GM23338 (cell line): ENCODE data around the gene CAMLG. TPM values are rescaled to one million over a fixed set of nuclear protein-coding genes. Genes with fewer than 3 reads are reported as not detected.

Experiments
- ATAC-seq: fragments of 200-7000 bp; cut with Tn5 transposase; 3 replicates; pipeline ENCODE4 v1.9.1; 2020
- DNase-seq: peaks from one replicate; pipeline ENCODE4 v3.0.0-alpha.2; 2015; ENCODE audit warnings: low spot score
- H2AFZ ChIP-seq: fragments of 200-600 bp; sonication (generic); 2 replicates; pipeline ENCODE4 v1.8.0; 2016; ENCODE audit warnings: antibody characterized with exemption, mild to moderate bottlenecking, moderate library complexity
- H3F3A ChIP-seq: fragments of 200-600 bp; sonication (generic); replicated peaks from 2 replicates; pipeline ENCODE4 v1.8.0; 2017; ENCODE audit warnings: antibody characterized with exemption, mixed run types, low read depth
- H3K27ac ChIP-seq: fragments of 200-600 bp; sonication (generic); 2 replicates; pipeline ENCODE4 v1.6.1; 2016; ENCODE audit warnings: low read depth
- H3K27me3 ChIP-seq: fragments of 200-600 bp; sonication (generic); 2 replicates; pipeline ENCODE4 v1.8.0; 2016; ENCODE audit warnings: mild to moderate bottlenecking, mixed run types, moderate library complexity; ENCODE audit not compliant: insufficient read depth
- H3K36me3 ChIP-seq: fragments of 200-600 bp; sonication (generic); 2 replicates; pipeline ENCODE4 v1.8.0; 2016; ENCODE audit warnings: mild to moderate bottlenecking; ENCODE audit not compliant: insufficient read depth
- H3K4me1 ChIP-seq: fragments of 200-600 bp; sonication (generic); 2 replicates; pipeline ENCODE4 v1.8.0; 2016; ENCODE audit warnings: mild to moderate bottlenecking, moderate library complexity; ENCODE audit not compliant: insufficient read depth
- H3K4me2 ChIP-seq: fragments of 200-600 bp; sonication (generic); 2 replicates; pipeline ENCODE4 v1.7.1; 2017; ENCODE audit warnings: mixed run types
- H3K4me3 ChIP-seq: fragments of 200-600 bp; sonication (generic); 2 replicates; pipeline ENCODE4 v1.6.1; 2016; ENCODE audit warnings: mixed run types
- H3K79me2 ChIP-seq: fragments of 200-600 bp; sonication (generic); replicated peaks from 2 replicates; pipeline ENCODE4 v1.8.0; 2017; ENCODE audit warnings: mild to moderate bottlenecking; ENCODE audit not compliant: insufficient read depth
- H3K9me2 ChIP-seq: fragments of 200-600 bp; sonication (generic); 2 replicates; pipeline ENCODE4 v1.8.0; 2017; ENCODE audit not compliant: insufficient read depth
- H4K20me1 ChIP-seq: fragments of 200-600 bp; sonication (generic); replicated peaks from 2 replicates; pipeline ENCODE4 v1.8.0; 2017; ENCODE audit warnings: mild to moderate bottlenecking; ENCODE audit not compliant: insufficient read depth
- H3K27ac Mint-ChIP-seq: 2 replicates; pipeline ENCODE4 v1.8.0; 2020; ENCODE audit warnings: inconsistent platforms, mild to moderate bottlenecking, moderate library complexity, mixed read lengths
- H3K27me3 Mint-ChIP-seq: 3 replicates; pipeline ENCODE4 v1.8.0; 2022; ENCODE audit warnings: low read depth, mild to moderate bottlenecking, moderate library complexity, mixed read lengths, inconsistent platforms; ENCODE audit not compliant: insufficient read depth, poor library complexity
- H3K36me3 Mint-ChIP-seq: 3 replicates; pipeline ENCODE4 v1.8.0; 2021; ENCODE audit warnings: low read depth, mild to moderate bottlenecking, inconsistent platforms, moderate library complexity, mixed read lengths
- H3K4me1 Mint-ChIP-seq: 3 replicates; pipeline ENCODE4 v1.8.0; 2020; ENCODE audit warnings: mild to moderate bottlenecking, inconsistent platforms, mixed read lengths
- H3K4me3 Mint-ChIP-seq: 3 replicates; pipeline ENCODE4 v1.8.0; 2021; ENCODE audit warnings: moderate library complexity, mild to moderate bottlenecking, inconsistent platforms, mixed read lengths
- H3K9me3 Mint-ChIP-seq: 3 replicates; pipeline ENCODE4 v1.8.0; 2020; ENCODE audit warnings: moderate library complexity, mild to moderate bottlenecking, inconsistent platforms, mixed read lengths
- JUNB ChIP-seq: IDR thresholded peaks from one replicate; pipeline ENCODE4 v1.6.1; 2016; ENCODE audit warnings: antibody characterized with exemption; ENCODE audit not compliant: unreplicated experiment
- POLR2AphosphoS5 ChIP-seq: IDR thresholded peaks from 2 replicates; pipeline ENCODE4 v1.6.1; 2016; ENCODE audit warnings: antibody characterized with exemption, low read depth
- STAT1 ChIP-seq: IDR thresholded peaks from one replicate; pipeline ENCODE4 v1.6.1; 2016; ENCODE audit warnings: antibody characterized with exemption; ENCODE audit not compliant: unreplicated experiment
- ZNF462 ChIP-seq: fragments of 250-450 bp; sonication (Bioruptor Pico); IDR thresholded peaks from 2 replicates; pipeline ENCODE4 v1.5.0; 2020; ENCODE audit warnings: mild to moderate bottlenecking, moderate library complexity
- polyA plus RNA-seq: library from polyadenylated mRNA; unstranded; fragments of >200 nt; fragmentation: Nextera tagmentation; extraction: Ambion mirVana; gene quantifications from 2 replicates; pipeline ENCODE4 v1.2.1, GENCODE V29; 2016
- total RNA-seq: library from RNA; depleted of rRNA; stranded (reverse); fragments of >200 nt; shearing (Covaris generic); gene quantifications from 2 replicates; pipeline ENCODE4 v1.2.3, GENCODE V29; 2014
- TF ChIP-seq, protein P1 (sequence below): IDR thresholded peaks from one replicate; pipeline ENCODE4 v1.6.1; 2018; ENCODE audit warnings: antibody characterized with exemption; ENCODE audit not compliant: unreplicated experiment
- TF ChIP-seq, protein P2 (sequence below), 2 experiments: fragments of 200-600 bp in 1 of 2; sonication (generic) in 1 of 2; conservative IDR thresholded peaks; 2 replicates each; pipeline versions ENCODE4 v1.5.1 to v1.6.1; 2016 to 2017; ENCODE audit warnings: antibody characterized with exemption in 2 of 2, low read depth in 2 of 2, mild to moderate bottlenecking in 2 of 2, moderate library complexity in 1 of 2

The CAMLG gene
- total and polyA plus RNA-seq, 2 experiments from 2014 or later = 34.4 to 75.0 TPM

DNA sequence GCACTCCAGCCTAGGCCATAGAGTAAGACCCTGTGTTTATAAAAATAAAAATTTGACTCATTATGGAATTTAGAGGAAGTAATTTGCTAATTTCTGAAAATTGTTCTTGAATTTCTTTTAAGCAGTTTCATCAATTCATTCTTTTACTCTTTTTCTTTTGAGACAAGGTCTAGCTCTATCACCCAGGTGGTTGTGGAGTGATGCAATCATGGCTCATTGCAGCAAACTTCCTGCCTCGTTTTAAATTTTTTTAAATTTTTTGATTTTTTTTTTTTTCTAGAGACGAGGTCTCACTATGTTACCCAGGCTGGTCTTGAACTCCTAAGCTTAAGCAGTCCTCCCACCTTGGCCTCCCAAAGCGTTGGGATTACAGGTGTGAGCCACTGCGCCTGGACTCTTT is 3.1 kb upstream of the CAMLG start (continued):
- TF ChIP-seq, protein P1, sequence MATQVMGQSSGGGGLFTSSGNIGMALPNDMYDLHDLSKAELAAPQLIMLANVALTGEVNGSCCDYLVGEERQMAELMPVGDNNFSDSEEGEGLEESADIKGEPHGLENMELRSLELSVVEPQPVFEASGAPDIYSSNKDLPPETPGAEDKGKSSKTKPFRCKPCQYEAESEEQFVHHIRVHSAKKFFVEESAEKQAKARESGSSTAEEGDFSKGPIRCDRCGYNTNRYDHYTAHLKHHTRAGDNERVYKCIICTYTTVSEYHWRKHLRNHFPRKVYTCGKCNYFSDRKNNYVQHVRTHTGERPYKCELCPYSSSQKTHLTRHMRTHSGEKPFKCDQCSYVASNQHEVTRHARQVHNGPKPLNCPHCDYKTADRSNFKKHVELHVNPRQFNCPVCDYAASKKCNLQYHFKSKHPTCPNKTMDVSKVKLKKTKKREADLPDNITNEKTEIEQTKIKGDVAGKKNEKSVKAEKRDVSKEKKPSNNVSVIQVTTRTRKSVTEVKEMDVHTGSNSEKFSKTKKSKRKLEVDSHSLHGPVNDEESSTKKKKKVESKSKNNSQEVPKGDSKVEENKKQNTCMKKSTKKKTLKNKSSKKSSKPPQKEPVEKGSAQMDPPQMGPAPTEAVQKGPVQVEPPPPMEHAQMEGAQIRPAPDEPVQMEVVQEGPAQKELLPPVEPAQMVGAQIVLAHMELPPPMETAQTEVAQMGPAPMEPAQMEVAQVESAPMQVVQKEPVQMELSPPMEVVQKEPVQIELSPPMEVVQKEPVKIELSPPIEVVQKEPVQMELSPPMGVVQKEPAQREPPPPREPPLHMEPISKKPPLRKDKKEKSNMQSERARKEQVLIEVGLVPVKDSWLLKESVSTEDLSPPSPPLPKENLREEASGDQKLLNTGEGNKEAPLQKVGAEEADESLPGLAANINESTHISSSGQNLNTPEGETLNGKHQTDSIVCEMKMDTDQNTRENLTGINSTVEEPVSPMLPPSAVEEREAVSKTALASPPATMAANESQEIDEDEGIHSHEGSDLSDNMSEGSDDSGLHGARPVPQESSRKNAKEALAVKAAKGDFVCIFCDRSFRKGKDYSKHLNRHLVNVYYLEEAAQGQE = no peak
- no peak for TF ChIP-seq POLR2AphosphoS5
- TF ChIP-seq, protein P2, sequence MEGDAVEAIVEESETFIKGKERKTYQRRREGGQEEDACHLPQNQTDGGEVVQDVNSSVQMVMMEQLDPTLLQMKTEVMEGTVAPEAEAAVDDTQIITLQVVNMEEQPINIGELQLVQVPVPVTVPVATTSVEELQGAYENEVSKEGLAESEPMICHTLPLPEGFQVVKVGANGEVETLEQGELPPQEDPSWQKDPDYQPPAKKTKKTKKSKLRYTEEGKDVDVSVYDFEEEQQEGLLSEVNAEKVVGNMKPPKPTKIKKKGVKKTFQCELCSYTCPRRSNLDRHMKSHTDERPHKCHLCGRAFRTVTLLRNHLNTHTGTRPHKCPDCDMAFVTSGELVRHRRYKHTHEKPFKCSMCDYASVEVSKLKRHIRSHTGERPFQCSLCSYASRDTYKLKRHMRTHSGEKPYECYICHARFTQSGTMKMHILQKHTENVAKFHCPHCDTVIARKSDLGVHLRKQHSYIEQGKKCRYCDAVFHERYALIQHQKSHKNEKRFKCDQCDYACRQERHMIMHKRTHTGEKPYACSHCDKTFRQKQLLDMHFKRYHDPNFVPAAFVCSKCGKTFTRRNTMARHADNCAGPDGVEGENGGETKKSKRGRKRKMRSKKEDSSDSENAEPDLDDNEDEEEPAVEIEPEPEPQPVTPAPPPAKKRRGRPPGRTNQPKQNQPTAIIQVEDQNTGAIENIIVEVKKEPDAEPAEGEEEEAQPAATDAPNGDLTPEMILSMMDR (conservative IDR thresholded peaks at IDR 0.05; ENCODE audit: low read depth in 2 of 2) = no peak

- Mint-ChIP-seq H3K27me3 (peaks cover 2% of the 10 kb centered on the region), H3K36me3 (peaks cover 4% of the 10 kb centered on the region; the same call in 2 of the 3 replicates), H3K9me3 (no peaks in the 10 kb centered on the region), H3K27ac (no peak overlapping the region), H3K4me3 (no peak overlapping the region), H3K4me1 (peaks cover 12% of the 10 kb centered on the region; the same call in 2 of the 3 replicates)
- Histone ChIP-seq H3K36me3 (peaks cover 4% of the 10 kb centered on the region; the same call in 1 of the 2 replicates), H3K27ac (no peak overlapping the region), H3K9me2 (no peaks in the 10 kb centered on the region), H3K79me2 (peaks cover 22% of the 10 kb centered on the region), H2AFZ (peak overlapping the region; percentile 67; the same call in 1 of the 2 replicates), H3K4me3 (no peak overlapping the region), H3K4me2 (no peak overlapping the region), H3K4me1 (peaks cover 3% of the 10 kb centered on the region; the same call in 1 of the 2 replicates), H4K20me1 (no peaks in the 10 kb centered on the region; the same call in 1 of the 2 replicates), H3F3A (no peaks in the 10 kb centered on the region), H3K27me3 (no peaks in the 10 kb centered on the region)
- no peak for ATAC-seq
- DNase-seq = no peak
- no peak for TF ChIP-seq JUNB
- TF ChIP-seq, protein P2 (conservative IDR thresholded peaks at IDR 0.05; ENCODE audit: low read depth in 2 of 2) = no peak
- no peak for TF ChIP-seq STAT1
- TF ChIP-seq POLR2AphosphoS5 = no peak
- no peak for TF ChIP-seq ZNF462 (CRISPR knock-in tag)
Observed at GRCh38 chr5:134736173-134736812, 2.1 kb upstream of the CAMLG start.
